GM06990 (cell line): Measurements from ENCODE around the gene ABLIM3.

Experiments used
- DNase-seq: peaks from one replicate; pipeline ENCODE4 v3.0.0-alpha.2; 2011; ENCODE audit not compliant: insufficient read length; ENCODE audit errors: extremely low read depth
- H3K27me3 ChIP-seq: replicated peaks from 2 replicates; pipeline ENCODE4 v1.6.0; 2011; ENCODE audit warnings: low read length; ENCODE audit not compliant: control insufficient read depth, insufficient read depth
- H3K36me3 ChIP-seq: 2 replicates; pipeline ENCODE4 v1.5.1; 2011; ENCODE audit warnings: low read length; ENCODE audit not compliant: control insufficient read depth, insufficient read depth
- H3K4me3 ChIP-seq: replicated peaks from 2 replicates; pipeline ENCODE4 v1.5.1; 2011; ENCODE audit warnings: low read depth, mild to moderate bottlenecking, control low read depth, low read length
- TF ChIP-seq, protein P1 (sequence below): IDR thresholded peaks from 2 replicates; pipeline ENCODE4 v1.5.1; 2011; ENCODE audit warnings: low read length, control low read depth, mild to moderate bottlenecking, inconsistent platforms; ENCODE audit not compliant: insufficient read depth, poor library complexity, severe bottlenecking

The ABLIM3 gene

DNA sequence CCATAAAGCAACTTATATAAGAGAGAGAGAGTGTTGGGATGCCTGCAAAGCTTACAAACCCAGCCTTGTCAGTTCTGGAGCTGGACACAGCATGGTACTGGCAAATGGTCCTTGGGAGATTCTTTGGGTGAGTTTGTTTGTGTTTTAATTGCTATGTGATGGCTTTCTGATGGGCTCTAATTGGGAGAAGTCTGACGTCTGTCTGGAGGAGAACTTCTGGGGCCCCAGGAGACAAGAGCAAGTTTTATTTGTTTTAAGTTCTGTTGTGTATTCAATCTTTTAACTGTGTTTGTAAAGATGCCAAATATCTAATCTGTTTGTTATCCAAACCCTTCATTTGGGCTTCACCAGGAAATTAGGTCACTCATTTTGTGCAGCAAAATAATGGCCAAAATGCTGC, 80.0 kb downstream of the ABLIM3 start:
- TF ChIP-seq, protein P1, sequence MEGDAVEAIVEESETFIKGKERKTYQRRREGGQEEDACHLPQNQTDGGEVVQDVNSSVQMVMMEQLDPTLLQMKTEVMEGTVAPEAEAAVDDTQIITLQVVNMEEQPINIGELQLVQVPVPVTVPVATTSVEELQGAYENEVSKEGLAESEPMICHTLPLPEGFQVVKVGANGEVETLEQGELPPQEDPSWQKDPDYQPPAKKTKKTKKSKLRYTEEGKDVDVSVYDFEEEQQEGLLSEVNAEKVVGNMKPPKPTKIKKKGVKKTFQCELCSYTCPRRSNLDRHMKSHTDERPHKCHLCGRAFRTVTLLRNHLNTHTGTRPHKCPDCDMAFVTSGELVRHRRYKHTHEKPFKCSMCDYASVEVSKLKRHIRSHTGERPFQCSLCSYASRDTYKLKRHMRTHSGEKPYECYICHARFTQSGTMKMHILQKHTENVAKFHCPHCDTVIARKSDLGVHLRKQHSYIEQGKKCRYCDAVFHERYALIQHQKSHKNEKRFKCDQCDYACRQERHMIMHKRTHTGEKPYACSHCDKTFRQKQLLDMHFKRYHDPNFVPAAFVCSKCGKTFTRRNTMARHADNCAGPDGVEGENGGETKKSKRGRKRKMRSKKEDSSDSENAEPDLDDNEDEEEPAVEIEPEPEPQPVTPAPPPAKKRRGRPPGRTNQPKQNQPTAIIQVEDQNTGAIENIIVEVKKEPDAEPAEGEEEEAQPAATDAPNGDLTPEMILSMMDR: no peak
- Histone ChIP-seq H3K27me3 (no peaks in the 10 kb centered on the region; the same call in 1 of the 2 replicates), H3K36me3 (no peaks in the 10 kb centered on the region), H3K4me3 (no peak overlapping the region)
- DNase-seq: no peak

DNA sequence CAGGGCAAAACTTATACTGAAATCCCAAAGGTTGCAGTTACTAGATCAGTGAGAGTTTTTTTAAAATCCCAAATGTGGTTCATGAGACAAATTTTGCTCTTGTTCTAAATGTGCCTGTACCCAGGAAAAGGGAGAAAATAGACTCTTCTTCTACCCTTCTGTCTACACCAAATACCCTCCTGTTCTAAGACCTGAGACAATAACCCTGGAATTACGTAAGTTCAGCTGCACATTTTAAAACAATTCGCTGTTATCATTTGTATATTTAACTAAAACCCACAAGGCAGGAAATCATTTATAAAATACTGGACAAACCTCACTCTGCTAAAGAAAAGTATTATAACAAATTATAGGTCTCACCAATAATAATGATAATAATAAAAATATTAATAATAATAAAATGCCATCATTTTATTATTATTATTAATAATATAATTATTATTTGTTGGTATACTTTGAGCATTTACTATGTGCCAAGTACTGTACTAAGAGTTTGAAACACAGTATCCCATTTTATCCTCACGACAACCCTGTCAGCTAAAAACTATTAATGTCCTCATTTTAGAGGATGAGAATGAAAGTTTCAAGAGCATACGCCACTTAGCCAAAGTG, 80.5 kb downstream of the ABLIM3 start:
- no peak for DNase-seq
- TF ChIP-seq, protein P1: no peak
- H3K36me3 ChIP-seq: no peaks in the 10 kb centered on the region

DNA sequence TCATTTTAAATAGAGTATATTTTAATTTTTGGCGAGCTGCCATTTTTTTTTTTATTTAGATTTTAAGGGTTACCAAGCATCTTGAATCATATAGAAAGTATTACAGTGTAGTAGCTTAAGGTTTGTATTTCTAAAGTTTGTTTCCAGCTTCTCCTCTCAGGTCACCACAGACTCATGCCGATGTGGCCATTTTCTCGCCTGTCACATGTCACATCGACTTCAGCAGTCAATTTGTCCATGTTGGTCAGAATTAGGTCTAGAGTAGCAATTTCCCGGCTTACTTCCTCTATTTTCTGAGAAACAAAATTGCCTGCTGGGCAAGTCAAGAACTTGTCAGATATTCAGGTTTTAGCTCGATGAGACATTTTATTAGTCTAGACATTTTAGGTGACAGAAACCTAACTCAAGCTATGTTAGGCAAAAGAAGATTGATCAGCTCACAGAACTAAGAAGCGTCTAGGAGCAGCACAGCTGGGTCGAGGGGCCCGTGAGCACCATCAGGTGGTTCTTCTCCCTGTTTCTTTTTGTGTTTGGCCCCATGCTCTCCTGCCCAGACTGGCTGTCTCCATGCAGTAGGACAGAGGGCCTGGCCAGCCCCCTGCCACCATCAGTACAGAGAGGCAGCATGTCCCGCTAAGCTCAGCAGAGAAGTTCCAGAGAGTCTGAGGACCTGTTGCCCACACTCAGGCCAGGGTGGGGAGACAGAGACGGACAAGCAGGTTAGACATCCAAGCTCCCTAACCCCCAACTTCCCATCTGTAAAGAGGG, 82.0 kb downstream of the ABLIM3 start:
- TF ChIP-seq, protein P1: no peak
- DNase-seq: no peak
- Histone ChIP-seq H3K4me3 (no peak overlapping the region), H3K27me3 (no peaks in the 10 kb centered on the region), H3K36me3 (no peaks in the 10 kb centered on the region)

More for the DNA sequence above, 80.5 kb downstream of the ABLIM3 start:
- Histone ChIP-seq H3K4me3 (no peak overlapping the region), H3K27me3 (no peaks in the 10 kb centered on the region; the same call in 1 of the 2 replicates)

DNA sequence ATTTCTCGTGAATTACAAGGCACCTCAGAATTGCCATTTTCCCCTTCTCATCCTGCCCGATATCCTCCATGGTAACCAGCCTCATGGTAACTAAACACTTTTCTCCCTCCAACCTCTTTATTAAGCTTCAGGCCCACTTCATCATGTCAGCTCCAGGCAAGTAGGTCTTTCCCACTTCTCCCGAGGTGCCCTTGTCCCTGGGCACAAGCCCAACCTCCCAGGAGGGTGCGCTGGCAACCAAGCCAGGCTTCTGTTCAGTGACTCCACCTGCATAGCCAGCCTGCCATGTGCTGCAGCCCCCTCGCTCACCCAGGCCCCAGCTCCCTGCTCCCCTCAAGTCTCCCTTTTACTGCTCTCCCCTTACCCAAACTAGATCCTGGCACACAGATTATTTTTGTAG, 83.0 kb downstream of the ABLIM3 start:
- Histone ChIP-seq H3K36me3 (no peaks in the 10 kb centered on the region), H3K27me3 (no peaks in the 10 kb centered on the region), H3K4me3 (no peak overlapping the region)
- TF ChIP-seq, protein P1: no peak
- no peak for DNase-seq

DNA sequence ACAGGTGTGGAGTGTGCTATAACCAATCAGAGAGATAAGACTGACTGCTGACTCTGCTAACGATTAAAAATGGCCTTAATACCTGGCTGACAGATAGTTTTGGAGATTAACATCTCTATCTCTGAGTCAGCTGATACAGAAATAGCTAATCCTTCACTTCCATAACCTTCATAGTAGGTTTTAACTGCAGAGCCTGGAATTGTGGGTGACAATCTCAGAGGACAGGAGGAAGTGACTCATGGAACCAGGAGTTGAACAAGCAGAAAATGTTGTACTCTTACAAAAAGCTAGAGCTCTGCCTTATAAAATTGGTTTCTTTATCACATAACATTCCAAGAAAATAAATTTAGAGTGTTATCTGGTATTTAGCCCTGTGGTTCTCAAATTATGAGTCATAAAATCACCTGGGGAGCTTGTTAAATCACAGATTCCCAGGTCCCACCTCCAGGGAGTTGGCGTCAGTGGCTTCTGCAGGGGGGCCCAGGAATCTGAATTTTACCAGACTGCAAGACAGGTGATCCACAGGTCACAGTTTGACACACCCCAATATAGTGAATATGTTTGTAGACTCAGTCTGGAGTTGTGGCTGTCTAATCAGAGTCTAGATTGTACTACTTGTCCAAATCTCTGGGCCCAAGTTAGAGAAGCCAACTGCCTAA, 86.0 kb downstream of the ABLIM3 start:
- no peaks in the 10 kb centered on the region for H3K36me3 ChIP-seq
- no peak for DNase-seq
- no peak overlapping the region for H3K4me3 ChIP-seq
- TF ChIP-seq, protein P1: no peak
- H3K27me3 ChIP-seq: no peaks in the 10 kb centered on the region; the same call in 1 of the 2 replicates
